Measurements from ENCODE around the gene ADM2. TPM values are rescaled to one million over a fixed set of nuclear protein-coding genes. Genes with fewer than 3 reads are reported as not detected.

ADM2 gene
- total RNA-seq, 1 experiment from 2014 or later = 0.15 TPM

GRCh38 chr22:50445071-50445879 lies 36.1 kb upstream of the ADM2 start:
- no peak for DNase-seq (ENCODE audit: low read depth)

GRCh38 chr22:50445880-50446707 lies 35.2 kb upstream of the ADM2 start:
- no peak for DNase-seq (ENCODE audit: low read depth)

GRCh38 chr22:50446708-50447575 lies 34.4 kb upstream of the ADM2 start:
- DNase-seq (ENCODE audit: low read depth) = no peak

- DNase-seq (ENCODE audit: low read depth) = no peak
Measured at GRCh38 chr22:50447576-50448551, 33.5 kb upstream of the ADM2 start.

- no peak for DNase-seq (ENCODE audit: low read depth)
Measured at GRCh38 chr22:50452649-50453048, 28.7 kb upstream of the ADM2 start.

- no peak for DNase-seq (ENCODE audit: low read depth)
Measured at GRCh38 chr22:50454556-50455075, 26.7 kb upstream of the ADM2 start.

- DNase-seq (ENCODE audit: low read depth) = no peak
Measured at GRCh38 chr22:50455201-50455600, 26.1 kb upstream of the ADM2 start.

GRCh38 chr22:50456026-50456425 lies 25.3 kb upstream of the ADM2 start:
- no peak for DNase-seq (ENCODE audit: low read depth)

GRCh38 chr22:50456466-50457234 lies 24.7 kb upstream of the ADM2 start:
- DNase-seq (ENCODE audit: low read depth) = no peak

- DNase-seq (ENCODE audit: low read depth) = no peak
Measured at GRCh38 chr22:50459016-50459415, 22.3 kb upstream of the ADM2 start.

- no peak for DNase-seq (ENCODE audit: low read depth)
Measured at GRCh38 chr22:50459496-50460140, 21.7 kb upstream of the ADM2 start.

GRCh38 chr22:50460938-50461337 lies 20.4 kb upstream of the ADM2 start:
- no peak for DNase-seq (ENCODE audit: low read depth)

GRCh38 chr22:50461536-50461935 lies 19.8 kb upstream of the ADM2 start:
- DNase-seq (ENCODE audit: low read depth) = no peak

- no peak for DNase-seq (ENCODE audit: low read depth)
Measured at GRCh38 chr22:50461979-50462540, 19.3 kb upstream of the ADM2 start.

- DNase-seq (ENCODE audit: low read depth) = no peak
Measured at GRCh38 chr22:50463188-50463900, 18.0 kb upstream of the ADM2 start.

GRCh38 chr22:50464451-50464850 lies 16.9 kb upstream of the ADM2 start:
- DNase-seq (ENCODE audit: low read depth) = no peak

- no peak for DNase-seq (ENCODE audit: low read depth)
Measured at GRCh38 chr22:50465066-50465930, 16.0 kb upstream of the ADM2 start.

All from M059J (cell line).